H1 (cell line): Measurements from ENCODE around the gene GRID2.

Experiments used
- CREB1 ChIP-seq: IDR thresholded peaks from 2 replicates; pipeline ENCODE4 v1.6.1; 2012; ENCODE audit warnings: inconsistent platforms
- EZH2 ChIP-seq: fragments of 200-600 bp; sonication (generic); IDR thresholded peaks from 2 replicates; pipeline ENCODE4 v1.7.1; 2012; ENCODE audit warnings: low read depth, mild to moderate bottlenecking, moderate library complexity, low read length, inconsistent platforms; ENCODE audit not compliant: severe bottlenecking
- JUND ChIP-seq: IDR thresholded peaks from 2 replicates; pipeline ENCODE4 v1.6.1; 2011; ENCODE audit warnings: mild to moderate bottlenecking, improper control_type of control experiment, low read length
- NRF1 ChIP-seq: IDR thresholded peaks from 2 replicates; pipeline ENCODE4 v1.6.1; 2011; ENCODE audit warnings: mild to moderate bottlenecking, low read depth, low read length, improper control_type of control experiment
- POLR2AphosphoS5 ChIP-seq: IDR thresholded peaks from 2 replicates; pipeline ENCODE4 v1.6.1; 2011; ENCODE audit warnings: low read depth, low read length
- SIN3A ChIP-seq, 2 experiments: IDR thresholded peaks in 1 of 2; conservative IDR thresholded peaks in 1 of 2; 2 replicates each; pipeline ENCODE4 v1.6.1; 2011 to 2012; ENCODE audit warnings: low read length in 2 of 2, improper control_type of control experiment in 1 of 2, low read depth in 1 of 2, mild to moderate bottlenecking in 1 of 2
- TF ChIP-seq, protein P1 (sequence below), 3 experiments: IDR thresholded peaks; 1 replicate in 2 of 3; 2 replicates in 1 of 3; pipeline versions ENCODE4 v1.5.1 to v1.6.1; 2011; ENCODE audit warnings: low read length in 3 of 3, mild to moderate bottlenecking in 3 of 3, inconsistent platforms in 2 of 3, low read depth in 1 of 3, moderate library complexity in 1 of 3; ENCODE audit not compliant: insufficient read depth in 1 of 3; ENCODE audit errors: control extremely low read depth in 1 of 3

DNA sequence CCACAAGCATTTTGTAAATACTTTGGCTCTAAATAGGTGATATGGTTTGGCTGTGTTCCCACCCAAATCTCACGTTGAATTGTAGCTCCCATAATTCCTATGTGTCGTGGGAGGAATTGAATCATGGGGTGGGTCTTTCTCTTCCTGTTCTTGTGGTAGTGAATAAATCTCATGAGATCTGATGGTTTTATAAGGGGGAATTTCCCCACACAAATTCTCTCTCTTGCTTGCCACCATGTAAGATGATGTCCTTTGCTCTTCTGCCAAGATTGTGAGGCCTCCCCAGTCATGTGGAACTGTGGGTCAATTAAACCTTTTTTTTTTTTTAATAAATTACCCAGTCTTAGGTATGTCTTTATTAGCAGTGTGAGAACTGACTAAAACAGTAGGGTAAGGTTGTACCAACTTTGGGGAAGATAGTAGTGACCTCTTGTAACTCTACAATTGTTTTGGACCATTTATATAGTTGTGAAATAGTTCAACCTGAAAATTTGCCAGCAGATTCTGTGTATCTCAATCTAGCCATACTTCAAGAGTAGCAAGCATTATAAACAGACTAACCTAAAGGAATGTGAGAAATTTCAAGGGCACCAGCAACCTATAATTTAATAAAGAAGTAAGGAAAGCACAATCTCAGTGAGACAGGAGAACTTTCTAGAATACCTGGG is 727.8 kb downstream of the GRID2 start:
- TF ChIP-seq CREB1 (no peak), EZH2 (no peak), JUND (no peak), SIN3A (conservative IDR thresholded peaks at IDR 0.05 in 1 of 2, IDR thresholded peaks at IDR 0.05 in 1 of 2; ENCODE audit: low read depth in 1 of 2, low read length in 2 of 2) (no peak), NRF1 (no peak), POLR2AphosphoS5 (no peak)
- TF ChIP-seq, protein P1, sequence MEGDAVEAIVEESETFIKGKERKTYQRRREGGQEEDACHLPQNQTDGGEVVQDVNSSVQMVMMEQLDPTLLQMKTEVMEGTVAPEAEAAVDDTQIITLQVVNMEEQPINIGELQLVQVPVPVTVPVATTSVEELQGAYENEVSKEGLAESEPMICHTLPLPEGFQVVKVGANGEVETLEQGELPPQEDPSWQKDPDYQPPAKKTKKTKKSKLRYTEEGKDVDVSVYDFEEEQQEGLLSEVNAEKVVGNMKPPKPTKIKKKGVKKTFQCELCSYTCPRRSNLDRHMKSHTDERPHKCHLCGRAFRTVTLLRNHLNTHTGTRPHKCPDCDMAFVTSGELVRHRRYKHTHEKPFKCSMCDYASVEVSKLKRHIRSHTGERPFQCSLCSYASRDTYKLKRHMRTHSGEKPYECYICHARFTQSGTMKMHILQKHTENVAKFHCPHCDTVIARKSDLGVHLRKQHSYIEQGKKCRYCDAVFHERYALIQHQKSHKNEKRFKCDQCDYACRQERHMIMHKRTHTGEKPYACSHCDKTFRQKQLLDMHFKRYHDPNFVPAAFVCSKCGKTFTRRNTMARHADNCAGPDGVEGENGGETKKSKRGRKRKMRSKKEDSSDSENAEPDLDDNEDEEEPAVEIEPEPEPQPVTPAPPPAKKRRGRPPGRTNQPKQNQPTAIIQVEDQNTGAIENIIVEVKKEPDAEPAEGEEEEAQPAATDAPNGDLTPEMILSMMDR (IDR thresholded peaks at IDR 0.05; ENCODE audit: control extremely low read depth in 1 of 3, insufficient read depth in 1 of 3, low read depth in 1 of 3, low read length in 3 of 3), result no peak
